ENCODE data around the gene MGP. TPM values are rescaled to one million over a fixed set of nuclear protein-coding genes. Genes with fewer than 3 reads are reported as not detected.

MGP gene
- total and polyA plus RNA-seq, 2 of the 8 experiments (the other 6 are each of a cell fraction or from before 2014, with no cell fraction given) = not detected

DNA sequence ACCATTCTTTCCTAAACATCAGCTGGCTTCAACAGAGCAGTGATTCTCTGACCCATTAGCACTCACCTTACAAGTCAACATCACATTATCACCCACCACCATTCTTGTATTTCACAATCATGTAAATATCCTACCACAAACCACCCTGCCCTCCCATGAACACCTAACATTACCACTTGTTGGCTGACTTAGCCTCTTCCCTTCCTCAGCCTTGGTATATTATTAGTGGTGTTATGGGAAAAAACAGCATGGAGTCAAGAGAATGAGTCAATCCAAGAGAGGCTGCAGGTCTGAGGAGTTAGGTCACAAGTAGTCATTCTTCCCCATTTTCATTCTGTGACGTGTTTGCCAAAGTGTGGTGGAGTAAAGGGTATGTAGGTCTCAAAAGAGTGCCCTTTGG, 22.3 kb upstream of the MGP start:
- Histone ChIP-seq H2BK12ac (ENCODE audit: low read depth, low read length) (no peak overlapping the region), H3K56ac (replicated peaks; ENCODE audit: insufficient read length, low read depth, low read length) (no peak overlapping the region), H3K79me2 (ENCODE audit: control insufficient read depth in 1 of 2, insufficient read depth in 2 of 2, low read length in 2 of 2) (no peaks in the 10 kb centered on the region), H3K27ac (ENCODE audit: low read depth, low read length) (no peak overlapping the region), H4K20me1 (replicated peaks in 1 of 2; ENCODE audit: control insufficient read depth in 1 of 2, insufficient read depth in 2 of 2, low read length in 2 of 2) (no peaks in the 10 kb centered on the region), H2AFZ (ENCODE audit: low read length) (no peak overlapping the region), H4K91ac (replicated peaks; ENCODE audit: insufficient read length, low read length) (no peak overlapping the region), H2BK15ac (ENCODE audit: low read length) (no peak overlapping the region), H4K8ac (ENCODE audit: extremely low read depth, insufficient read depth, low read length) (no peak overlapping the region), H3K79me1 (ENCODE audit: low read depth, low read length) (no peaks in the 10 kb centered on the region), H3K18ac (ENCODE audit: extremely low read depth, low read length) (no peak overlapping the region), H2BK20ac (ENCODE audit: low read length) (no peak overlapping the region), H3K9ac (replicated peaks in 1 of 4; ENCODE audit: extremely low read depth in 1 of 4, low read depth in 3 of 4, low read length in 3 of 4) (no peak overlapping the region), H2AK5ac (ENCODE audit: low read depth, low read length) (no peak overlapping the region), H3K4me1 (replicated peaks in 1 of 4; ENCODE audit: control insufficient read depth in 3 of 4, insufficient read depth in 4 of 4, low read length in 3 of 4) (no peaks in the 10 kb centered on the region), H3K4me2 (ENCODE audit: insufficient read depth in 1 of 2, low read depth in 2 of 2, low read length in 2 of 2) (no peak overlapping the region), H4K5ac (ENCODE audit: insufficient read length, low read depth, low read length) (no peak overlapping the region), H3K4ac (replicated peaks; ENCODE audit: insufficient read length, low read depth, low read length) (no peak overlapping the region), H3K23ac (ENCODE audit: insufficient read length) (no peak overlapping the region), H2BK120ac (replicated peaks; ENCODE audit: low read depth, low read length) (no peak overlapping the region), H3K14ac (ENCODE audit: insufficient read length) (no peak overlapping the region), H3K4me3 (ENCODE audit: extremely low read depth in 1 of 4, insufficient read depth in 2 of 4, low read depth in 3 of 4, low read length in 4 of 4) (no peak overlapping the region), H3K9me3 (ENCODE audit: insufficient read depth in 2 of 2, low read depth in 1 of 2, low read length in 1 of 2) (no peaks in the 10 kb centered on the region), H2BK5ac (ENCODE audit: low read depth, low read length) (no peak overlapping the region), H3K27me3 (replicated peaks in 1 of 4; ENCODE audit: control insufficient read depth in 3 of 4, extremely low read depth in 1 of 4, insufficient read depth in 3 of 4, low read length in 3 of 4) (no peaks in the 10 kb centered on the region), H3K36me3 (ENCODE audit: control insufficient read depth in 2 of 4, insufficient read depth in 4 of 4, low read length in 3 of 4) (no peaks in the 10 kb centered on the region), H3K23me2 (ENCODE audit: low read depth, low read length) (no peaks in the 10 kb centered on the region)
- DNase-seq (ENCODE audit: low read depth in 1 of 2, low spot score in 2 of 2) (no peak), FAIRE-seq (no peak)
- ChIA-PET POLR2A (ENCODE audit: partially characterized antibody) (no interaction called here), CTCF (ENCODE audit: partially characterized antibody) (no interaction called here)
- 92% methylated on average over 1 of the region's 1 CpG; no CpG with 5 or more reads in 1 of the 2 experiments for WGBS, 2 experiments (ENCODE audit: extremely low coverage in 1 of 2, insufficient coverage in 1 of 2, insufficient read length in 1 of 2, insufficient replicate concordance in 2 of 2, low coverage in 1 of 2, low lambda C conversion rate in 2 of 2, missing lambda C conversion rate in 1 of 2)
- TF ChIP-seq YY1 (IDR thresholded peaks at IDR 0.05; ENCODE audit: low read depth, low read length) = no peak
- TF ChIP-seq, protein P1, sequence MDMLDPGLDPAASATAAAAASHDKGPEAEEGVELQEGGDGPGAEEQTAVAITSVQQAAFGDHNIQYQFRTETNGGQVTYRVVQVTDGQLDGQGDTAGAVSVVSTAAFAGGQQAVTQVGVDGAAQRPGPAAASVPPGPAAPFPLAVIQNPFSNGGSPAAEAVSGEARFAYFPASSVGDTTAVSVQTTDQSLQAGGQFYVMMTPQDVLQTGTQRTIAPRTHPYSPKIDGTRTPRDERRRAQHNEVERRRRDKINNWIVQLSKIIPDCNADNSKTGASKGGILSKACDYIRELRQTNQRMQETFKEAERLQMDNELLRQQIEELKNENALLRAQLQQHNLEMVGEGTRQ (IDR thresholded peaks at IDR 0.05; ENCODE audit: low read length) = no peak
- no peak for TF ChIP-seq RBBP5 (IDR thresholded peaks at IDR 0.05; ENCODE audit: borderline replicate concordance, low read depth, low read length)
- TF ChIP-seq MAFK (IDR thresholded peaks at IDR 0.05; ENCODE audit: low read depth, low read length) = no peak
- TF ChIP-seq TAF1 (IDR thresholded peaks at IDR 0.05; ENCODE audit: low read depth, low read length) = no peak
- TF ChIP-seq CTBP2 (IDR thresholded peaks at IDR 0.05; ENCODE audit: borderline replicate concordance, insufficient read depth, insufficient read length, low read length) = no peak
- no peak for TF ChIP-seq TCF12 (IDR thresholded peaks at IDR 0.05; ENCODE audit: low read depth, low read length)
- TF ChIP-seq RAD21 (IDR thresholded peaks at IDR 0.05 in 1 of 2, conservative IDR thresholded peaks at IDR 0.05 in 1 of 2; ENCODE audit: low read depth in 2 of 2, low read length in 2 of 2) = no peak
- no peak for TF ChIP-seq CREB1 (IDR thresholded peaks at IDR 0.05)
- no peak for TF ChIP-seq TEAD4 (IDR thresholded peaks at IDR 0.05; ENCODE audit: low read depth, low read length)
- TF ChIP-seq, protein P2, sequence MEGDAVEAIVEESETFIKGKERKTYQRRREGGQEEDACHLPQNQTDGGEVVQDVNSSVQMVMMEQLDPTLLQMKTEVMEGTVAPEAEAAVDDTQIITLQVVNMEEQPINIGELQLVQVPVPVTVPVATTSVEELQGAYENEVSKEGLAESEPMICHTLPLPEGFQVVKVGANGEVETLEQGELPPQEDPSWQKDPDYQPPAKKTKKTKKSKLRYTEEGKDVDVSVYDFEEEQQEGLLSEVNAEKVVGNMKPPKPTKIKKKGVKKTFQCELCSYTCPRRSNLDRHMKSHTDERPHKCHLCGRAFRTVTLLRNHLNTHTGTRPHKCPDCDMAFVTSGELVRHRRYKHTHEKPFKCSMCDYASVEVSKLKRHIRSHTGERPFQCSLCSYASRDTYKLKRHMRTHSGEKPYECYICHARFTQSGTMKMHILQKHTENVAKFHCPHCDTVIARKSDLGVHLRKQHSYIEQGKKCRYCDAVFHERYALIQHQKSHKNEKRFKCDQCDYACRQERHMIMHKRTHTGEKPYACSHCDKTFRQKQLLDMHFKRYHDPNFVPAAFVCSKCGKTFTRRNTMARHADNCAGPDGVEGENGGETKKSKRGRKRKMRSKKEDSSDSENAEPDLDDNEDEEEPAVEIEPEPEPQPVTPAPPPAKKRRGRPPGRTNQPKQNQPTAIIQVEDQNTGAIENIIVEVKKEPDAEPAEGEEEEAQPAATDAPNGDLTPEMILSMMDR (IDR thresholded peaks at IDR 0.05; ENCODE audit: control extremely low read depth in 1 of 3, insufficient read depth in 1 of 3, low read depth in 1 of 3, low read length in 3 of 3) = no peak

Measured in H1 (cell line).